Activated naive CD4-positive, alpha-beta T cell treated with anti-CD3 and anti-CD28 coated beads, Interleukin-2, amount 50 U/mL, for 24 hours (primary cell): ENCODE results near the gene ATXN10.
"Not testable (repeated sequence)": the region's sequence is repeated elsewhere in the genome, so short reads cannot be mapped to it uniquely, and the experiment has no call there.

Experiments
- H3K27ac Mint-ChIP-seq: one replicate; pipeline ENCODE4 v1.8.0; 2021; ENCODE audit warnings: mild to moderate bottlenecking, mixed read lengths
- H3K27me3 Mint-ChIP-seq: one replicate; pipeline ENCODE4 v1.8.0; 2021; ENCODE audit warnings: mixed read lengths
- H3K36me3 Mint-ChIP-seq: one replicate; pipeline ENCODE4 v1.8.0; 2021; ENCODE audit warnings: mixed read lengths
- H3K4me1 Mint-ChIP-seq: one replicate; pipeline ENCODE4 v1.8.0; 2021; ENCODE audit warnings: mixed read lengths
- H3K4me3 Mint-ChIP-seq: one replicate; pipeline ENCODE4 v1.8.0; 2021; ENCODE audit warnings: mild to moderate bottlenecking, mixed read lengths
- H3K9me3 Mint-ChIP-seq: one replicate; pipeline ENCODE4 v1.8.0; 2021; ENCODE audit warnings: mixed read lengths

ATXN10 gene

DNA sequence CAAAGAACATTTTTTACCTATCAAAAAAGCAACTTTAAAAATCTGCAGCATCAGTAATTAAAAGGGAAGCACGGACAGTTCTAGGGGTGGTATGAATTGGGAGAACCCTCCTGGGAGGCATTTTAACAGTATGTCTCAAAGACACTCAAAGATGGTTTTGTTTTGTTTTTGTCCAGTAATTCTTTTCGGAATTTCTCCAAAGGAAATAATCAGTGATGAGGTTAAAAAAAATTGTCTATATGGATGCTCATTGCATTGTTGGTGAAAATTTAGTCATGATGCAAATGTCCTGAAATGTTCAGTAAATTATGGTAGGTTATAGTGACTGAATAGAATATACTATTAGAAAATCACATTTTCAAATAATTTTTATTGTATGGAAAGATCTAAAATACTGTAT, 115.1 kb downstream of the ATXN10 start:
- H3K27me3 Mint-ChIP-seq = no peaks in the 10 kb centered on the region
- no peaks in the 10 kb centered on the region for H3K9me3 Mint-ChIP-seq
- no peak overlapping the region for H3K4me3 Mint-ChIP-seq
- peaks cover 12% of the 10 kb centered on the region for H3K36me3 Mint-ChIP-seq
- no peak overlapping the region for H3K27ac Mint-ChIP-seq
- H3K4me1 Mint-ChIP-seq = no peaks in the 10 kb centered on the region

DNA sequence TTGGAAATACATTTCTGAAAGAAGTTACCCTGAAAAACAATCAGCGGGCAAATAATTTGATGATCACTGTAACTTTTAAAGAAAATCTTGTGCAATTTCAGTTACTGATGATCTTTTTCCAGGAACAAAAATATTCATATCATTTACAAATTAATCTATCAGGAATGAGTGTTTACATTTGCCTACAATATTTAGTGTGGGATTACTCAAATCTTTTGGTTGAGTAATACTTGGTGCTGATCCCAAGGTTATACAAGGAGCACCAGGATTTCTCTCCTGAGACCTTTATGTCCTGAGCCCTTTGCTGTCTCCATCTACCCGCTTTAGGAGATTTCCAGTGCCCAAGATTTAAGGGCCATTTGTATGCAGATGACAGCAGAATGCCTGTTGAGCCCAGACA, 116.1 kb downstream of the ATXN10 start:
- no peaks in the 10 kb centered on the region for H3K27me3 Mint-ChIP-seq
- H3K4me1 Mint-ChIP-seq = no peaks in the 10 kb centered on the region
- no peaks in the 10 kb centered on the region for H3K9me3 Mint-ChIP-seq
- peaks cover 15% of the 10 kb centered on the region for H3K36me3 Mint-ChIP-seq
- H3K27ac Mint-ChIP-seq = no peak overlapping the region
- H3K4me3 Mint-ChIP-seq = no peak overlapping the region

DNA sequence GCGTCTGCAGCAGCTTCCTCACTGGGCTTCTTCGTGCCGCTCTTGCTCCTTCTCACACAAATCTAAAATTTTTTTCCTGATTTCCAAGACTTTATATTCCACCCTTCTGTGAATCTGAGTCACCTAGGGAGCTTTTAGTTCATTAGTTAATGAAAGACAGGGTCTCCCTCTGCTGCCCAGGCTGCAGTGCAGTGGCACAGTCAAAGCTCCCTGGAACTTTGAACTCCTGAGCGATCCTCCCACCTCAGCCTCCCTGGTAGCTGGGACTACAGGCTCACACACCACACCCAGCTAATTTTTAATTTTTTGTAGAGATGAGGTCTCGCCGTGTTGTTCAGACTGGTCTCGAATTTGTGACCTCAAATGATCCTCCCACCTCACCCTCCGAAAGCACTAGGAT, 116.9 kb downstream of the ATXN10 start:
- peaks cover 20% of the 10 kb centered on the region for H3K36me3 Mint-ChIP-seq
- H3K27me3 Mint-ChIP-seq = no peaks in the 10 kb centered on the region
- H3K27ac Mint-ChIP-seq = no peak overlapping the region
- no peaks in the 10 kb centered on the region for H3K9me3 Mint-ChIP-seq
- no peaks in the 10 kb centered on the region for H3K4me1 Mint-ChIP-seq
- no peak overlapping the region for H3K4me3 Mint-ChIP-seq

DNA sequence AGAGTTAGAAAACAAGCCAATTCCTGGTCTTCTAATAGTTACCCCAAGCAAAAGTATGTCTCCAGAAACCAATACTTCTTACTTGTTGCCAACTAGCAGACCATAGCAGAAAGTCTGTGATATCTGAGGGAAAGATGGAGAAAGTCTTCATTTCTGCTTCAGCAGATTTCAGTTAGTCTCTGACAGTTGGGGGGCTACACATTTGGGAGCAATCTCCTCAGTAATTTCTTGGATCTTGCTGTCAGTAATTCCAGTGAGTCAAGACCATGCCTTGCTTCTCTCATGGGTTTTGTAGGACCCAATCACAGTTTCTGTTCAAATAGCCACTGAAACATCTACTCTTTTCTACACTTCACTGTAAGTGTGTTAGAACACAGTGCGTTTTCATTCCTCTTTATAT, 118.8 kb downstream of the ATXN10 start:
- Mint-ChIP-seq H3K27ac (no peak overlapping the region), H3K9me3 (peaks cover 5% of the 10 kb centered on the region), H3K27me3 (no peaks in the 10 kb centered on the region), H3K36me3 (peaks cover 30% of the 10 kb centered on the region), H3K4me3 (no peak overlapping the region), H3K4me1 (no peaks in the 10 kb centered on the region)

DNA sequence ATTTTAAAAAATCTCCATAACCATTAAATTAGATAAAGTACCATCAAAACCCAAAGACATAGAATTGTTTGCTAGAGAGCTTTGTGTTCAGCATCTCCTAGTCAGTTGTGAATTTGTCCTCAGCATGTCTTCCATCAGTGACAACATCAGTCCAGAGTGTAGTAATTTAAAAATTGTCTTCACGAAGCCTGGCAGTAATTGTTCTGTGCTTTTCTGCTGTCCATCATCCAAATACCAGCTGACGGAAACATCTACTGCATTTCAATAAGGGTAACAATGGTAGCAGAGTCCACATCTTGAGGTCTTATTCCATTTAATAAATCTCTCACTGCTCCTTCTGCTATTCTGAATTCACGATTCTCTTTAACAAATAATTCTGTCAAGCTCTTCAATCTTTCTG, 121.5 kb downstream of the ATXN10 start:
- Mint-ChIP-seq H3K36me3 (peaks cover 47% of the 10 kb centered on the region), H3K27ac (no peak overlapping the region), H3K27me3 (no peaks in the 10 kb centered on the region), H3K4me1 (no peaks in the 10 kb centered on the region), H3K4me3 (no peak overlapping the region), H3K9me3 (peaks cover 15% of the 10 kb centered on the region)

DNA sequence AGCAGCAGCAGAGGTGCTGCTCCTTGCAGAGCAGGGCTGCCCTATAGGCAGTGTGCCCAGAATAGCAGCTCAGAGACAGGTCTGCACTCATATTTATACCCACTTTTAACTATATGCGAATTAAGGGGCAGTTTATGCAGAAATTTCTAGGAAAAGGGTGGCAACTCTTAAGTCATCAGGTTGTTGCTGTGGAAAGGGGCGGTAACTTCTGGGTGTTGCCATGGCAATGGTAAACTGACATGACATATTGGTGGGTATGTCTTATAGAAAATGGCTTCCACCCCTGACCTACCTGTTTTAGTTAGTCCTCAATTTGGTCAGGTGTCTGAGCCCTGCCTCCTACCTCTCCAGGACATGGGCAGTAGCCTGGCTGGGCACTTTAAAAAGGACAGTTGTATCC, 122.3 kb downstream of the ATXN10 start:
- H3K36me3 Mint-ChIP-seq = peaks cover 51% of the 10 kb centered on the region
- peaks cover 15% of the 10 kb centered on the region for H3K9me3 Mint-ChIP-seq
- no peaks in the 10 kb centered on the region for H3K27me3 Mint-ChIP-seq
- no peaks in the 10 kb centered on the region for H3K4me1 Mint-ChIP-seq
- H3K27ac Mint-ChIP-seq = no peak overlapping the region
- H3K4me3 Mint-ChIP-seq = no peak overlapping the region

DNA sequence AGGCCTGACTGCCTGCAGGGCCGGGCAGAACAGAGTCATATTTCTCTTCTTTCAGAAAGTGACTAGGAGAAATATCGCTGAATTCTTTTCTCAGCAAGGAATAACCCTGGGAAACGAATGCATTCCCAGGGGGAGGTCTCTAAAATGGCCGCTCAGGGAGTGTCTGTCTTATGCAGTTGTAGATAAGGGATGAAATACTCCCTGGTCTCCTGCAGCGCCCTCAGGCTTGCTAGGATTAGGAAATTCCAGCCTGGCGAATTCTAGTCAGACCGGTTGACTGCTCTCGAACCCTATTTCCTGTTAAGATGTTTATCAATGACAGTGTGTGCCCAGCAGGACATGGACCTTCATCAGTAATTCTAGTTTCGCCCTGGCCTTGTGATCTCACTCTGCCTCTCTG, 124.4 kb downstream of the ATXN10 start:
- Mint-ChIP-seq H3K36me3 (peaks cover 49% of the 10 kb centered on the region), H3K9me3 (peaks cover 15% of the 10 kb centered on the region)
- H3K27ac Mint-ChIP-seq, H3K4me3 Mint-ChIP-seq, H3K4me1 Mint-ChIP-seq, H3K27me3 Mint-ChIP-seq: not testable (repeated sequence)

DNA sequence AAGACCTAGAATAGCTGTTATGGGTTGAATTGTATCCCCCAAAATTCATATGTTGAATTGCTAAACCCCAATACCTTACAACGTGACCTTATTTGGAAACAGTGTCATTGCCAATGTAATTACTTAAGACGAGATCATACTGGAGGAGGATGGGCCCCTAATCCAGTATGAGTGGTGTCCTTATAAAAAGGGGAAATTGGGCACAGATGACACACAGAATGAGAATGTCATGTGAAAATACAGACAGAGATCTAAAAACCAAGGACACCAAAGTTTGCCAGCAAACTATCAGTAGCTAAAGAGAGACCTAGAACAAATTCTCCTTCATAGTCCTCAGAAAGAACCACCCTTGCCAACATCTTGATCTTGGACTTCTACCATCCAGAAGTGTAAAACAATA, 127.7 kb downstream of the ATXN10 start:
- H3K36me3 Mint-ChIP-seq = peaks cover 39% of the 10 kb centered on the region
- no peak overlapping the region for H3K4me3 Mint-ChIP-seq
- H3K4me1 Mint-ChIP-seq = no peaks in the 10 kb centered on the region
- peaks cover 15% of the 10 kb centered on the region for H3K9me3 Mint-ChIP-seq
- H3K27ac Mint-ChIP-seq = no peak overlapping the region
- no peaks in the 10 kb centered on the region for H3K27me3 Mint-ChIP-seq

DNA sequence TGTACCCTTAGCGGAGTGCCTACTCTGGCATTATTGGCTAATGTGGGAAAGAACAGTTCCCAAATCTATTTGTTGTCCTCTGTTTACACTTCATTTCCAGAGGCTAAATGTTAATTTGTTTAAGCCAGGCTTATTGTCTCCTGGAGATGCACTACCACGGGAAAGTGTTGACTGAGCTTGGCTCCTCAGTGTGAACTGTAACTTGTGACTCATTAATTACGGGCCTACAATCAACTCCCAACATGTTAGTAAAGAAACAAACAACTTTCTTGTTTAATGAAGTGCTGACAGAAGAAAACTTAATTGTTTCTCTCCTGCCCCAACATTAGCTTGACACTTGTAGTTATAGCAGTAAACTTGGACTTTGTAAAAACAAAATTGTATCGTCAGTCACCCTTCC, 130.4 kb downstream of the ATXN10 start:
- Mint-ChIP-seq H3K9me3 (peaks cover 2% of the 10 kb centered on the region), H3K4me3 (no peak overlapping the region), H3K4me1 (no peaks in the 10 kb centered on the region), H3K36me3 (peaks cover 29% of the 10 kb centered on the region), H3K27me3 (no peaks in the 10 kb centered on the region), H3K27ac (no peak overlapping the region)

DNA sequence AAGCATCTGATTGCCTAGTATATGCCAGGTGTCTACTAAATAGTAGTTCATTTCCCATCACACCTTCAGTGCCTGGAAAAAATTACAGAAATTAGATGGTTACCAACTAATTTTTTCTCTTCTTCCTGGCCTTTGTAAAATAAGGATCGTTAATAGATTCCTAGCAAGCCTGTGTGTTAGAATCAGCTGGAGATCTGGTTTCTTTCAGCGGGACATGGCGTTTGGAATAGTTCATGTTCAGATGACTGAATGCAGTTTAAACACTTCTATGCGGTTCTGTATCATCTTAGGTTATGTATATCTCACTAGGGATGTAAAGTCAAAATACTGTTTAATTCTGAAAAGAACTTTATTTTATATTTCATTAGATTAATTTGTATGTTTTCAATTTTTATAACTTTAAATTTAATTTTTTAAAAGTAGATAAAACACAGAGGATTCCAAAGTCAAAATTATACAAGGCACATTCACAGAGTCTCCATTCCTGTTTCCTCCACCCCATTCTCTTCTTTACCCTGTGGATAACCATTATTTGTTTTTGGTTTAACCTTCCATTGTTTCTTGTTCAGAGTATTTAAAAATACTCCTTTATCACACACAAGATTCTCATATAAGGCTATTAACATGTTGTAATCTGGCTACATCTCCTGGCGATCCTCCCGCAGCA, 132.8 kb downstream of the ATXN10 start:
- H3K4me1 Mint-ChIP-seq = no peaks in the 10 kb centered on the region
- no peaks in the 10 kb centered on the region for H3K9me3 Mint-ChIP-seq
- no peak overlapping the region for H3K27ac Mint-ChIP-seq
- H3K4me3 Mint-ChIP-seq = no peak overlapping the region
- no peaks in the 10 kb centered on the region for H3K27me3 Mint-ChIP-seq
- peaks cover 21% of the 10 kb centered on the region for H3K36me3 Mint-ChIP-seq

DNA sequence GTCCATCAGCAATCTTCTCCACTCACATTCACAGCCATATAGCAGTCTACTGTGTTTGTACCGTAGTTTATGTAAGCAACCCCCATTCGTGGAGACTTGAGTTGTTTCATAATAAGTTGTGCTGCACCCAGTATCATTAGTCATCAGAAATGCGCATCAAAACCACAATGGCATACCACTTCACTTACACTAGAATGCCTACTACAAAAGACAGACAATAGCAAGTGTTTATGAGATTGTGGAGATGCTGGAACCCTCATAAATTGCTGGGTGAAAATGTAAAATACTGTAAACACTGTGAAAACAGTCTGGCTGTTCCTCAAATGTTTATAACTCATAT, 133.3 kb downstream of the ATXN10 start:
- H3K27ac Mint-ChIP-seq = no peak overlapping the region
- no peak overlapping the region for H3K4me3 Mint-ChIP-seq
- no peaks in the 10 kb centered on the region for H3K4me1 Mint-ChIP-seq
- no peaks in the 10 kb centered on the region for H3K27me3 Mint-ChIP-seq
- H3K36me3 Mint-ChIP-seq = peaks cover 21% of the 10 kb centered on the region
- H3K9me3 Mint-ChIP-seq = no peaks in the 10 kb centered on the region

DNA sequence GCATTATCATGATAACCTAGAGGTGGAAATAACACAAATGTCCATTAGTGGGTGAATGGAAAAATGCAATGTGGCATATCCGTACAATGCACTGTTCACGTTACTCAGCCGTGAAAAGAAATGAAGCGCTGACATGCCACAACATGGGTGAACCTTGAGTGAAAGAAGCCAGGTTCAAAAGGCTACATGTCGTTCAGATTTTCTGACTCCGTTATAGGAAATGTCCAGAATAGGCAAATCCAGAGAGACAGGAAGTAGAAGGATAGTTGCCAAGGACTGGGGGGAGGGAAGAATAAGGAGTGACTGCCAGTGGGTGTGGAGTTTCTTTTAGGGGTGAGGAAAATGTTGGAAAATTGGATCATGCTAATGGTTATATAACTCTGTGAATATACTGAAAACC, 133.8 kb downstream of the ATXN10 start:
- H3K4me1 Mint-ChIP-seq = no peaks in the 10 kb centered on the region
- no peak overlapping the region for H3K4me3 Mint-ChIP-seq
- no peaks in the 10 kb centered on the region for H3K27me3 Mint-ChIP-seq
- H3K36me3 Mint-ChIP-seq = peaks cover 21% of the 10 kb centered on the region
- H3K27ac Mint-ChIP-seq = no peak overlapping the region
- H3K9me3 Mint-ChIP-seq = no peaks in the 10 kb centered on the region

DNA sequence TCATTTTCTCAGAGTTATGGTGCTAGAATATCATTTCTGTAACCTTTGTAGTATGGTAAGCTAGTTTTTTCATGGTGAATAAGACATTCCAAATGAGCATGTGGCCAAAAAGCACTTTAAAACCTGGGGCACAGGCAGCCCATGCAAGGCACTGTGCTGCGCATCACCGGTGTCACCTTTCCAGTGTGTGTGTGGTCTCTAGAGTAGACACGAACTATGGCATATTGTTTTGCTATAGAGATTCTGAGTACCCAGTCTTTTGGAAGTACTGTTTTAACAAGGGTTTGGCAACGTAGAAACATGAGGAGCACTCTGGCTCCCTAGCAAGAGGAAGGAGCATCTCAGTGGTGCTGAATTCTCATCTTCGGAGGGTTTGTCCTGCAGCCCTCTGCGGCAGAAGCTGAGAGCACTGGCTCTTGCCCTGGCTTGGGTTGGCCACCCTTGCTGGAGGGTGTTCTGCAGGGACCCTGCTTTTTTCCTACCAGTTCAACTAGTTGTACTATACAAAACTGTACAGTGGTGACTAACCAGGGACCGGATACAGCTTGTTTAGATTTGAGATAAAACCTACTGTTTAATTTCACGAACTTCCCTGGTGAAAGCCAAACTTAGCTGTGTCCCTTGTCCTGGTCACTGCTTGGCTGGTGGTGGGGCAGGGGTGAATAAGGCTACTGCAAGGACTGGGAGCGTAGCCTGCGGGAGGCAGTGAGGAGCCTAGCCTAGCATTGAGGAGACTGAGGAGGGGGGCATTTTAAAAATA, 135.7 kb downstream of the ATXN10 start:
- no peak overlapping the region for H3K27ac Mint-ChIP-seq
- H3K4me1 Mint-ChIP-seq = no peaks in the 10 kb centered on the region
- peaks cover 24% of the 10 kb centered on the region for H3K36me3 Mint-ChIP-seq
- H3K27me3 Mint-ChIP-seq = no peaks in the 10 kb centered on the region
- H3K4me3 Mint-ChIP-seq = no peak overlapping the region
- no peaks in the 10 kb centered on the region for H3K9me3 Mint-ChIP-seq

DNA sequence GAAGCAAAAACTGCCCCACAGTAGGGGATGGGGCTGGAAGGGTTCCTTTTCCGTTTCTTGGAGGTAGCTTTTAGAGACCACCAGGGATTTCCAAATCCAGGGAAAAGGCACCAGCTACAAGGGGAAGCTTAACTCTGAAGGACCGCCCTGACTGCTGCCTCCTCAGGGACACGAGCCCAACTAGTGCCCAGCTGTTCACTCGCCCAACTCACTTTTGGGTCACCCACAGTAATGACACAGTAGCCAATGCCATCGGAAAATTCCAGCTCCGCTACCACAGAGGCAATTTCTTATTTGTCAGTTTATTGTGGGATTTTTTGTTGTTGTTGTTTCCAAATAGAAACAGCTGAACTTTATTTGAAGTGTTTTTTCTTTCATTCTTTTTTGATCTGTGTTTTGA, 141.3 kb downstream of the ATXN10 start:
- Mint-ChIP-seq H3K4me1 (no peaks in the 10 kb centered on the region), H3K4me3 (no peak overlapping the region), H3K36me3 (peaks cover 17% of the 10 kb centered on the region), H3K27me3 (no peaks in the 10 kb centered on the region), H3K27ac (no peak overlapping the region), H3K9me3 (no peaks in the 10 kb centered on the region)

DNA sequence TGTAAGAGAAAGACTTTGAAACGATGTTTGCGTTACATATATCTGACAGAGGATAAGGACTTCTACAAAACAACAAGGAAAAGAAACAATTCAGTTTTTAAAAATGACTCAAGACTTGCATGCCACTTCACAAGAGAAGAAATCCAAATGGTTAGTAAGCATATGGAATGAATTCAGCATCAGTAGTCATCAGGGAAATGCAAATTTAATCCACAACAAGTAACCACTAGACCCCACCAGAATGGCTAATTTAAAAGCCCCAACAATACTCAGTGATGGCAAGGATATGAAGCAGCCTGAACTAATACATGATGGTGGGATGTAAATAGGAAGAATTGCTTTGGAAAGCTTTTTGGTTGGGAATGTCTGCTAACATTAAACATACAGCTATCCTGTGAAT, 142.6 kb downstream of the ATXN10 start:
- Mint-ChIP-seq H3K27ac (no peak overlapping the region), H3K4me1 (no peaks in the 10 kb centered on the region), H3K9me3 (no peaks in the 10 kb centered on the region), H3K4me3 (no peak overlapping the region), H3K27me3 (no peaks in the 10 kb centered on the region), H3K36me3 (peaks cover 15% of the 10 kb centered on the region)

DNA sequence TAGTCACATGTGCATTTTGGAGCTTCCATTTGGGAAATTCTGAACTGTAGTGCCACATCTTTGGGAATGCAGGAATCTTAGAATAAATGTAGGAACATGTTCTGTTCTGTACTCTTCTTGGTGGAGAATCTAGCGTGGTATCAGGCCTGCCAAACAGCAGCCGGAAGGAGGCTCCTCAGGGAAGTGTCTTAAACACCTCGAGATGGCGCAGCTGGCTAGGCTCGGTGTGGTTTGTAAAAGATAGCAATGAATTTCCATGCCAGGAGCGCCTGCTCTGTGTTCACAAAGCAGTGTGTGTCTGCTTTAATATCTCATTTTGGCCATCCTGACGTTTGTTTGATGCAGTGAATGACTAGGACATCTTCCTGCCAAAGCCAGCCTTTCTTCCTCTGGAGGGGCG, 145.1 kb downstream of the ATXN10 start:
- Mint-ChIP-seq H3K27me3 (no peaks in the 10 kb centered on the region), H3K36me3 (peaks cover 21% of the 10 kb centered on the region)

More for the DNA sequence above, 145.1 kb downstream of the ATXN10 start:
- Mint-ChIP-seq H3K9me3 (no peaks in the 10 kb centered on the region), H3K4me3 (no peak overlapping the region), H3K27ac (no peak overlapping the region), H3K4me1 (no peaks in the 10 kb centered on the region)
